MG63 (cell line): ENCODE data around the gene TNIK. TPM values are rescaled to one million over a fixed set of nuclear protein-coding genes. Genes with fewer than 3 reads are reported as not detected.

Experiments
- DNase-seq: peaks from one replicate; pipeline ENCODE4 v3.0.0-alpha.2; 2020
- H3K27me3 ChIP-seq: fragments of 250-450 bp; sonication (Bioruptor Pico); 2 replicates; pipeline ENCODE4 v1.5.1; 2020; ENCODE audit warnings: mild to moderate bottlenecking, moderate library complexity
- H3K36me3 ChIP-seq: fragments of 250-450 bp; sonication (Bioruptor Pico); 2 replicates; pipeline ENCODE4 v1.5.1; 2020; ENCODE audit warnings: mild to moderate bottlenecking, moderate library complexity
- H3K4me3 ChIP-seq: fragments of 250-450 bp; sonication (Bioruptor Pico); 2 replicates; pipeline ENCODE4 v1.5.1; 2020; ENCODE audit warnings: mild to moderate bottlenecking, moderate library complexity
- H3K9me3 ChIP-seq: fragments of 250-450 bp; sonication (Bioruptor Pico); 2 replicates; pipeline ENCODE4 v1.5.1; 2020; ENCODE audit warnings: mild to moderate bottlenecking, moderate library complexity
- total RNA-seq: library from RNA; depleted of rRNA; stranded (reverse); fragments of >200 nt; shearing (Covaris generic); gene quantifications from 2 replicates; pipeline ENCODE4 v1.2.3, GENCODE V29; 2014; ENCODE audit warnings: low replicate concordance

TNIK gene
- total RNA-seq, 1 experiment from 2014 or later: 0.07 TPM

DNA sequence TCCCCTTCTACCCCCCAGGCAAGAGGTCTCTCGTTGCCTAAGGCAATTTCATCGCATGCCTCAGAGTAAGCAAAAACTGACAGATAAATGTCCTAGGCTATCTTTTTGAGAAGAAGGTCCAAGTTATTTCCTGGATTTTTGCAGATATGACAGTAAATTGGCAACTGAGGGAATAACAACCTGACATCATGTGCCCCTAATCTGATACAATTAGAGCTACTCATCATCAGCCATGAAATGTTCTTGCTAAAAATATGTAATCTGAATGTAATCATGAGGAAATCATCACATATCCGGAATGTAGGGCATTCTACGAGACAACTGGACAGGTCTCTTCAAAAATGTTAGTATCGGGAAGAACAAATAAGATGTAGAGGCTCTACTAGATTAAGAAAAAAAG, 44.1 kb downstream of the TNIK start:
- no peak for DNase-seq
- Histone ChIP-seq H3K9me3 (no peaks in the 10 kb centered on the region), H3K4me3 (no peak overlapping the region), H3K27me3 (no peaks in the 10 kb centered on the region), H3K36me3 (no peaks in the 10 kb centered on the region)

DNA sequence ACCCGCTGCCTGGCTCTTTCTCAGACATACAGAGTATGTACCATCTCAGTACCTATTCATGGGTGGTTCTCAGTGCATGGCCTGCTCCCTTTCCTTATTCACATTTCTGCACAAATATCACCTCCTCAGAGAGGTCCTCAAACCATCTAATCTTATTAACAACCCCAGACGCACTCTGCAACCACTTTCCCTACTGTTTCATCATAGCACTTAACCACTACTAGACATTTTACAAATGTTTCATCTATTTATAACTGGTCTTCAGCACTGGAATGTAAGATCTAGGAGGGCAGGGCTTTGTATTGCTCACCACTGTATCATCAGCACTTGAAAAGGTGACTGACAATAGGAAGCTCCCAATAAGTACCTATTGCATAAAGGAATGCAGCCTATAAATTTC, 45.1 kb downstream of the TNIK start:
- Histone ChIP-seq H3K27me3 (no peaks in the 10 kb centered on the region), H3K4me3 (no peak overlapping the region), H3K36me3 (no peaks in the 10 kb centered on the region), H3K9me3 (no peaks in the 10 kb centered on the region)
- no peak for DNase-seq

GRCh38 chr3:171412473-171412872, 47.7 kb downstream of the TNIK start:
- Histone ChIP-seq H3K9me3 (no peaks in the 10 kb centered on the region), H3K27me3 (no peaks in the 10 kb centered on the region), H3K4me3 (no peak overlapping the region), H3K36me3 (no peaks in the 10 kb centered on the region)
- DNase-seq: no peak

GRCh38 chr3:171412054-171412453, 48.2 kb downstream of the TNIK start:
- Histone ChIP-seq H3K4me3 (no peak overlapping the region), H3K27me3 (no peaks in the 10 kb centered on the region), H3K9me3 (no peaks in the 10 kb centered on the region), H3K36me3 (no peaks in the 10 kb centered on the region)
- DNase-seq: no peak

DNA sequence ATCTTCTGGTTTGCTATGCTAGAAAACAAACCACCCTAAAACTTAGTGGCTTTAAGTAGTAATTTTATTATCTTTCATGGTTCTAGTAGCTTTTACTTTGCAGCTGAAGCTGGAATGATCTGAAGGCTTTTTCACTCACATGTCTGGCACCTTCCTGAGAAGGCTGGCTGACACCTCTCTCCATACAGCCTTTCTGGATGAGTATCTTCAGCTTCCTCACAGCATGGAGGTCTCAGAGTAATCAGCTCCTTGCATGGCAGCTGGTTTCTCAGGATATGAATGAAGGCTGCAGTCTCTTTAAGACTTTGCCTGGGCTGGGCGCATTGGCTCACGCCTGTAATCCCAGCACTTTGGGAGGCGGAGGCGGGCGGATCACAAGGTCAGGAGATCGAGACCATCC, 50.0 kb downstream of the TNIK start:
- H3K9me3 ChIP-seq: no peaks in the 10 kb centered on the region
- no peak for DNase-seq
- H3K36me3 ChIP-seq: no peaks in the 10 kb centered on the region
- H3K4me3 ChIP-seq: no peak overlapping the region
- no peaks in the 10 kb centered on the region for H3K27me3 ChIP-seq

DNA sequence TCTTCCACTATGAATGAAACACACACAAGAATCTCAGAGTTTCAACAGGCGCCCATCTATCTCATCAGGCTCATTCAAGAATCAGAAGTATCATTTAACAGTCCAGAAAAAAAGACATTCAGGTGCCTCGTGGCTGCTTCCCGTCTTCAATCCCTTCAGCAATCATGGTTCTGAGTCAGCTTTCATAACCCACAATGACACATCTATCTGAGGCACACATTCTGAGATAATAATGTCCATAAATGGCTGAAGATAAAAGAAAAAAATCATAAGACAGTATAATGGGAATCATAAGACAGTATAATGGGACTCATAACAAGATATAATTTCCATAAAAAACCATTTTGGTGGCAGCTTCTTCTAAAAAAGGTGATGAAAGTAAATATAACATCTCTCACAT, 52.4 kb downstream of the TNIK start:
- no peaks in the 10 kb centered on the region for H3K36me3 ChIP-seq
- no peaks in the 10 kb centered on the region for H3K9me3 ChIP-seq
- no peak overlapping the region for H3K4me3 ChIP-seq
- no peak for DNase-seq
- H3K27me3 ChIP-seq: no peaks in the 10 kb centered on the region

DNA sequence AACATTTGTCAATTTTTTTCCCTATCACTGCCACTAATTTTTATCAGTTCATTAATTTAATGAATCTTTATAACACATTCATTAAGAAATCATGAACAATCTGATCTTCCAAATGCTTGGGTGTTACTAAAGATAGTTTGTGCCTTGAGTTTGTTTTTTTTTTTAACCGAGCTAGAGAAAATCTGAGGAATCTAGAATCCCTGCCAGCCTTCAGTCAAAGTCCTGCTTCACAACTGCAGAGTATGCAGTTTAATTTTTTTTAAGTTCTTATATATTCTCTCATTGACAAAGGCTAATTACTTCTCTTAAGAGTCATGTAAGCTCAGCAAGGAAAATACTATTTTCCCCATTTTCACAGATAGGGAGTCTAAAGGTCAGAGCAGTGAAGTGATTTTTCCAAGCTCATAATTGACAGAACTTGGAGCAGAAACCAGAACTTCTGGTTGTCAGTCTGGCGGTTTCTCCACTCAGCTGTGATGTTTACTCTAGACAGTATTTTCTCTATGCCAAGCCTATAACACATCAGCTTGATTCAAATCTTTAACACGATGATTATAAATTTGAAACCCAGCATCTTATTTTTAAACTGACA, 55.7 kb downstream of the TNIK start:
- H3K4me3 ChIP-seq: no peak overlapping the region
- DNase-seq: no peak
- no peaks in the 10 kb centered on the region for H3K27me3 ChIP-seq
- no peaks in the 10 kb centered on the region for H3K36me3 ChIP-seq
- H3K9me3 ChIP-seq: no peaks in the 10 kb centered on the region

GRCh38 chr3:171402281-171402680, 57.9 kb downstream of the TNIK start:
- Histone ChIP-seq H3K4me3 (no peak overlapping the region), H3K36me3 (no peaks in the 10 kb centered on the region), H3K27me3 (no peaks in the 10 kb centered on the region), H3K9me3 (no peaks in the 10 kb centered on the region)
- no peak for DNase-seq

- Histone ChIP-seq H3K4me3 (no peak overlapping the region), H3K36me3 (no peaks in the 10 kb centered on the region), H3K27me3 (peaks cover 4% of the 10 kb centered on the region; the same call in 1 of the 2 replicates), H3K9me3 (no peaks in the 10 kb centered on the region)
- DNase-seq: no peak
Measured at GRCh38 chr3:171401432-171401831, 58.8 kb downstream of the TNIK start.

DNA sequence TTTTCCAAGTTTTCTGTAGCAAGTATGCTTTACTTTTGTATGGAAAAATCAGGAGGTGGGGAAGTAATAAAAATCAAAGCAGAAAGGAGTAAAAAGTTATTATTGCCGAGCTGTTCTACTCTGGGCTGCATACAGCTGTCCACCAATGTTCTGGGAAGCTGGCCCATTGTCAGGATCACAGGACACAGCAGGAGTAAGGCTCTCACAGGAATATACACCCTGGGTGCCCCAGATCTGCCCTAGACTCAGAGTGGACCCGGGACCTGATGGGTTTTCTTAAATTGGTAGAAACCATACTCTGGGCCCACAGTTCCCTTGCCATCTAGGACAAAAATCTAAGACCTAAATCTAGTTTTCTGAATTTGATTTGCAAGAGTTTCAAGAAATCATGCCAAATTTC, 60.4 kb downstream of the TNIK start:
- Histone ChIP-seq H3K4me3 (no peak overlapping the region), H3K27me3 (peaks cover 4% of the 10 kb centered on the region; the same call in 1 of the 2 replicates), H3K9me3 (no peaks in the 10 kb centered on the region), H3K36me3 (no peaks in the 10 kb centered on the region)
- no peak for DNase-seq

DNA sequence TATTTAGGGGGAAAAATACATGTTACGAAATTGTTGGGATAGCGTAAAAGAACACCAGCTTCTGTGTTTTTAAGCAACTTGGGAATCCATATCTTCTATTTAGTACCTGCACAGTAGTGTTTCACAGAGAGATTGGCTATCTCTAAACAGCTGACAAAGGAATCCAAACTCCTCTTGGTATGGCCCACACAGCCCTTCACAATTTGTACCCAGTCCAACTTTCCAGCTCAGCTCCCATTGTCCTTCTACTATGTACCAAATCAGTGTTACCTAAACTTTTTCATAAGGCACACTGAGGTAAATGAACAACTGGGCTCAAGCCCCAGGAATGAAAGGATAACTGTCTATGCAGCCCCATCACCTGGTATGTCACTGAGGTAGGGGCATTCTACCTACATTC, 61.9 kb downstream of the TNIK start:
- no peak for DNase-seq
- H3K9me3 ChIP-seq: no peaks in the 10 kb centered on the region
- H3K27me3 ChIP-seq: peaks cover 4% of the 10 kb centered on the region
- no peak overlapping the region for H3K4me3 ChIP-seq
- H3K36me3 ChIP-seq: no peaks in the 10 kb centered on the region

DNA sequence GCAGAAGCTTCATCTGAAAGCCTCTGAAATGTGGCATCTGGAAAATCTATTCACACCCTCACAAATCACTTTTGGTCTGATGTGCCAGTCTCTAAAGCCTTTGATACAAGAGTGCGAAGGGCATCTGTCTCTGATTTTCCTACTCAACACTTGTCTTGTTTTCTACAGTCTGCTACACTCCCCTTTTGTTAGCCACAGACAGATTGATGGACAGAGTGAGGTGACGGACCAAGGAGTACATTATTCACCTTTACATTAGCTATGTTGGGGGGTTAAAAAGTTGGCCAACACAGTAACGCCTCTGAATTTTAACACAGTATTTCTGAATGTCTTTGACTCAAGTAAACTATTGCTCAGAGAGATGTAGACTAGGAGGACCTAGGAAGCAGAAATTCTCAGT, 63.1 kb downstream of the TNIK start:
- Histone ChIP-seq H3K9me3 (no peaks in the 10 kb centered on the region), H3K36me3 (no peaks in the 10 kb centered on the region), H3K4me3 (no peak overlapping the region)

DNA sequence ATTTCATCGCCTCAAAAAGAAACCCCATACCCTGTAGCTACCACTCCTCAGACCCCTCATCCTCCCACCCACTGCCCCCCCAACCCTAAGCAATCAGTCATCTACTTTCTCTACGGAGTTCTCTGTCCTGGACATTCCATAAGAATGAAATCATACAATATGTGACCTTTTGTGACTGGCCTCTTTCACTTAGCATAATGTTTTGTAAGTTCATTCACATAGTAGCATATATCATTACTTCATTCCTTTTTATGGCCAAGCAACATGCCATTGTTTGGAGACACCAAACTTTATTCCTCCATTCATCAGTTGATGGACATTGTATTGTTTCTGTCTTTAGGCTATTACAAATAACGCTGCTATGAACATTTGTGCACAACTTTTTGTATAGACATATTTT, 64.2 kb downstream of the TNIK start:
- Histone ChIP-seq H3K27me3 (peaks cover 4% of the 10 kb centered on the region), H3K36me3 (no peaks in the 10 kb centered on the region), H3K4me3 (no peak overlapping the region), H3K9me3 (no peaks in the 10 kb centered on the region)
- DNase-seq: no peak

More for the DNA sequence above, 63.1 kb downstream of the TNIK start:
- H3K27me3 ChIP-seq: peaks cover 4% of the 10 kb centered on the region
- DNase-seq: no peak

GRCh38 chr3:171393032-171393744, 67.0 kb downstream of the TNIK start:
- no peak for DNase-seq
- H3K4me3 ChIP-seq: no peak overlapping the region
- no peaks in the 10 kb centered on the region for H3K36me3 ChIP-seq

DNA sequence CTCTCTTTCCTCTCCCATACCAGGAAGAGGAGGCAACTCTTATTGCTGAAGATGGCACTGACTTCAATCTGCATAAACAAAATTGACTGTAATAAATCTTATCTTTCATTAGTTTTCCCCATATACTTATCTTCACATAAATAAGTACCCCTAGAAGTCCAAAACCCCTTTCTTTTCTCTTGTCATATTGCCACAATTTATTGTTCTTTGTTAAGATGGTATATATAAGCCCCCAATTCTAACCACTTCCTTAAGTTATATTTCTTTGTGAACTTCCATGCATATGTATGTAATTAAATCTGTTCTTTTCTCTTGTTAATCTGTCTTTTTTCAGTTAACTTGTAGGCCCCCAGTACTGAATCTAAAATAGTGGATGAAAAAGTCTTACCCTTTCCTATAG, 68.8 kb downstream of the TNIK start:
- Histone ChIP-seq H3K9me3 (no peaks in the 10 kb centered on the region), H3K27me3 (no peaks in the 10 kb centered on the region; the same call in 1 of the 2 replicates), H3K36me3 (no peaks in the 10 kb centered on the region), H3K4me3 (no peak overlapping the region)
- DNase-seq: no peak

More at GRCh38 chr3:171393032-171393744, 67.0 kb downstream of the TNIK start:
- Histone ChIP-seq H3K27me3 (peaks cover 4% of the 10 kb centered on the region), H3K9me3 (no peaks in the 10 kb centered on the region)

GRCh38 chr3:171390051-171390941, 69.9 kb downstream of the TNIK start:
- no peak overlapping the region for H3K4me3 ChIP-seq
- DNase-seq: no peak
- H3K27me3 ChIP-seq: no peaks in the 10 kb centered on the region; the same call in 1 of the 2 replicates
- H3K9me3 ChIP-seq: no peaks in the 10 kb centered on the region
- H3K36me3 ChIP-seq: no peaks in the 10 kb centered on the region

- H3K4me3 ChIP-seq: no peak overlapping the region
Measured at GRCh38 chr3:171389491-171389890, 70.7 kb downstream of the TNIK start.

More at GRCh38 chr3:171389491-171389890, 70.7 kb downstream of the TNIK start:
- no peaks in the 10 kb centered on the region for H3K9me3 ChIP-seq
- H3K27me3 ChIP-seq: no peaks in the 10 kb centered on the region; the same call in 1 of the 2 replicates
- no peaks in the 10 kb centered on the region for H3K36me3 ChIP-seq
- DNase-seq: no peak
